H1 (cell line): ENCODE measurements around the gene POU6F2. TPM values are rescaled to one million over a fixed set of nuclear protein-coding genes. Genes with fewer than 3 reads are reported as not detected.

Source experiments
- CTCF ChIA-PET: fragments of 300-600 bp; sonication (Branson Sonifier 250); formaldehyde crosslinking; loops from one replicate; lab custom pipeline; 2021; ENCODE audit not compliant: partially characterized antibody; lab: Charles Lee
- POLR2A ChIA-PET: fragments of 300-600 bp; sonication (Branson Sonifier 250); formaldehyde crosslinking; loops from one replicate; lab custom pipeline; 2021; ENCODE audit warnings: inconsistent platforms; ENCODE audit not compliant: partially characterized antibody; lab: Charles Lee
- DNase-seq, 2 experiments: peaks; one replicate each; pipeline versions ENCODE4 v3.0.0 to v3.0.0-alpha.2; 2010 to 2022; ENCODE audit warnings: low spot score in 2 of 2, low read depth in 1 of 2, mixed read lengths in 1 of 2
- FAIRE-seq: peaks from 2 replicates; lab custom pipeline; 2011; peaks lifted over from hg19 to GRCh38; lab: Jason Lieb, UNC
- H2AFZ ChIP-seq: 2 replicates; pipeline ENCODE4 v1.8.1; 2012; ENCODE audit warnings: low read length, inconsistent platforms
- H2AK5ac ChIP-seq: 2 replicates; pipeline ENCODE4 v1.6.1; 2013; ENCODE audit warnings: low read depth, low read length
- H2BK120ac ChIP-seq: replicated peaks from 2 replicates; pipeline ENCODE3; 2013; ENCODE audit warnings: low read depth, low read length, inconsistent platforms
- H2BK12ac ChIP-seq: 2 replicates; pipeline ENCODE4 v1.6.1; 2013; ENCODE audit warnings: low read depth, low read length
- H2BK15ac ChIP-seq: 2 replicates; pipeline ENCODE4 v1.6.1; 2013; ENCODE audit warnings: low read length
- H2BK20ac ChIP-seq: 2 replicates; pipeline ENCODE4 v1.6.1; 2013; ENCODE audit warnings: low read length
- H2BK5ac ChIP-seq: 2 replicates; pipeline ENCODE4 v1.6.1; 2013; ENCODE audit warnings: low read depth, low read length
- H3K14ac ChIP-seq: 2 replicates; pipeline ENCODE4 v1.6.1; 2013; ENCODE audit warnings: inconsistent platforms; ENCODE audit not compliant: insufficient read length
- H3K18ac ChIP-seq: 2 replicates; pipeline ENCODE4 v1.6.1; 2013; ENCODE audit warnings: low read length; ENCODE audit errors: extremely low read depth
- H3K23ac ChIP-seq: 2 replicates; pipeline ENCODE4 v1.6.1; 2013; ENCODE audit warnings: inconsistent platforms; ENCODE audit not compliant: insufficient read length
- H3K23me2 ChIP-seq: 2 replicates; pipeline ENCODE4 v1.6.1; 2013; ENCODE audit warnings: low read depth, low read length
- H3K27ac ChIP-seq: 2 replicates; pipeline ENCODE4 v1.6.1; 2011; ENCODE audit warnings: low read depth, low read length, inconsistent platforms
- H3K27me3 ChIP-seq, 4 experiments: replicated peaks in 1 of 4; 1 replicate in 1 of 4; 2 replicates in 3 of 4; pipeline versions ENCODE4 v1.6.1 to v1.8.1; 2011 to 2013; ENCODE audit warnings: low read length in 3 of 4, mild to moderate bottlenecking in 3 of 4, inconsistent platforms in 2 of 4, mixed read lengths in 2 of 4, moderate library complexity in 1 of 4; ENCODE audit not compliant: control insufficient read depth in 3 of 4, insufficient read depth in 3 of 4; ENCODE audit errors: extremely low read depth in 1 of 4
- H3K36me3 ChIP-seq, 4 experiments: 2 replicates each; pipeline versions ENCODE4 v1.6.1 to v1.8.1; 2011 to 2013; ENCODE audit warnings: mild to moderate bottlenecking in 4 of 4, low read length in 3 of 4, moderate library complexity in 2 of 4, control low read depth in 1 of 4, inconsistent platforms in 1 of 4; ENCODE audit not compliant: insufficient read depth in 4 of 4, control insufficient read depth in 2 of 4
- H3K4ac ChIP-seq: replicated peaks from 2 replicates; pipeline ENCODE3; 2013; ENCODE audit warnings: low read length, low read depth, mixed read lengths, inconsistent platforms; ENCODE audit not compliant: insufficient read length
- H3K4me1 ChIP-seq, 4 experiments: replicated peaks in 1 of 4; 1 replicate in 1 of 4; 2 replicates in 3 of 4; pipeline versions ENCODE4 v1.6.1 to v1.8.1; 2011 to 2013; ENCODE audit warnings: low read length in 3 of 4, inconsistent platforms in 2 of 4, mixed read lengths in 1 of 4; ENCODE audit not compliant: insufficient read depth in 4 of 4, control insufficient read depth in 3 of 4
- H3K4me2 ChIP-seq, 2 experiments: 2 replicates each; pipeline versions ENCODE4 v1.6.1 to v1.8.1; 2011 to 2013; ENCODE audit warnings: low read depth in 2 of 2, low read length in 2 of 2, control low read depth in 1 of 2, inconsistent platforms in 1 of 2, mild to moderate bottlenecking in 1 of 2; ENCODE audit not compliant: insufficient read depth in 1 of 2
- H3K4me3 ChIP-seq, 4 experiments: fragments of 200-600, 300-600 bp in 1 of 4; sonication (generic), shearing (Covaris generic), sonication (Bioruptor Twin) in 1 of 4; 2 replicates each; pipeline versions ENCODE4 v1.5.1 to v1.8.1; 2011 to 2016; ENCODE audit warnings: low read length in 4 of 4, low read depth in 3 of 4, control low read depth in 2 of 4, inconsistent platforms in 2 of 4, mild to moderate bottlenecking in 2 of 4, mixed read lengths in 1 of 4, moderate library complexity in 1 of 4; ENCODE audit not compliant: insufficient read depth in 2 of 4; ENCODE audit errors: extremely low read depth in 1 of 4
- H3K56ac ChIP-seq: replicated peaks from 2 replicates; pipeline ENCODE3; 2013; ENCODE audit warnings: low read depth, mild to moderate bottlenecking, mixed read lengths, low read length, inconsistent platforms; ENCODE audit not compliant: insufficient read length
- H3K79me1 ChIP-seq: 2 replicates; pipeline ENCODE4 v1.6.1; 2013; ENCODE audit warnings: low read depth, low read length, control low read depth
- H3K79me2 ChIP-seq, 2 experiments: 2 replicates each; pipeline versions ENCODE4 v1.6.1 to v1.8.1; 2012 to 2013; ENCODE audit warnings: low read length in 2 of 2, mild to moderate bottlenecking in 2 of 2, inconsistent platforms in 1 of 2; ENCODE audit not compliant: insufficient read depth in 2 of 2, control insufficient read depth in 1 of 2
- H3K9ac ChIP-seq, 4 experiments: replicated peaks in 1 of 4; 1 replicate in 1 of 4; 2 replicates in 3 of 4; pipeline versions ENCODE4 v1.6.1 to v1.8.1; 2011 to 2013; ENCODE audit warnings: low read depth in 3 of 4, low read length in 3 of 4, control low read depth in 2 of 4, mild to moderate bottlenecking in 2 of 4, moderate library complexity in 2 of 4, inconsistent platforms in 1 of 4; ENCODE audit errors: extremely low read depth in 1 of 4
- H3K9me3 ChIP-seq, 2 experiments: 2 replicates each; pipeline versions ENCODE4 v1.6.1 to v1.8.1; 2012 to 2013; ENCODE audit warnings: mild to moderate bottlenecking in 2 of 2, moderate library complexity in 2 of 2, control low read depth in 1 of 2, inconsistent platforms in 1 of 2, low read depth in 1 of 2, low read length in 1 of 2, mixed read lengths in 1 of 2; ENCODE audit not compliant: insufficient read depth in 2 of 2
- H4K20me1 ChIP-seq, 2 experiments: replicated peaks in 1 of 2; 2 replicates each; pipeline versions ENCODE3 to v1.8.1; 2011 to 2013; ENCODE audit warnings: inconsistent platforms in 2 of 2, low read length in 2 of 2, mild to moderate bottlenecking in 1 of 2; ENCODE audit not compliant: insufficient read depth in 2 of 2, control insufficient read depth in 1 of 2
- H4K5ac ChIP-seq: 2 replicates; pipeline ENCODE4 v1.6.1; 2013; ENCODE audit warnings: low read length, low read depth, mixed read lengths, inconsistent platforms; ENCODE audit not compliant: insufficient read length
- H4K8ac ChIP-seq: 2 replicates; pipeline ENCODE4 v1.8.0; 2013; ENCODE audit warnings: mild to moderate bottlenecking, moderate library complexity, low read length, inconsistent platforms; ENCODE audit not compliant: insufficient read depth; ENCODE audit errors: extremely low read depth
- H4K91ac ChIP-seq: replicated peaks from 2 replicates; pipeline ENCODE3; 2013; ENCODE audit warnings: low read length, mixed read lengths, inconsistent platforms; ENCODE audit not compliant: insufficient read length
- BACH1 ChIP-seq: IDR thresholded peaks from 2 replicates; pipeline ENCODE4 v1.6.1; 2012; ENCODE audit warnings: low read length, improper control_type of control experiment
- CREB1 ChIP-seq: IDR thresholded peaks from 2 replicates; pipeline ENCODE4 v1.6.1; 2012; ENCODE audit warnings: inconsistent platforms
- EZH2 ChIP-seq: fragments of 200-600 bp; sonication (generic); IDR thresholded peaks from 2 replicates; pipeline ENCODE4 v1.7.1; 2012; ENCODE audit warnings: low read depth, mild to moderate bottlenecking, moderate library complexity, low read length, inconsistent platforms; ENCODE audit not compliant: severe bottlenecking
- GABPA ChIP-seq: IDR thresholded peaks from 2 replicates; pipeline ENCODE4 v1.6.1; 2011; ENCODE audit warnings: mild to moderate bottlenecking, low read length, moderate library complexity, borderline replicate concordance; ENCODE audit not compliant: insufficient read depth
- KDM4A ChIP-seq: IDR thresholded peaks from one replicate; pipeline ENCODE4 v1.7.1; 2012; ENCODE audit warnings: low read depth, mild to moderate bottlenecking, moderate library complexity, low read length, inconsistent platforms; ENCODE audit not compliant: severe bottlenecking
- KDM5A ChIP-seq: fragments of 200-600 bp; IDR thresholded peaks from 2 replicates; pipeline ENCODE4 v1.7.1; 2012; ENCODE audit warnings: mild to moderate bottlenecking, low read length, inconsistent platforms, mixed read lengths
- MAFK ChIP-seq: IDR thresholded peaks from 2 replicates; pipeline ENCODE4 v1.6.1; 2012; ENCODE audit warnings: low read depth, mild to moderate bottlenecking, improper control_type of control experiment, low read length
- PHF8 ChIP-seq: fragments of 200-600 bp; sonication (generic); conservative IDR thresholded peaks from 2 replicates; pipeline ENCODE4 v1.7.1; 2012; ENCODE audit warnings: low read depth, mild to moderate bottlenecking, inconsistent platforms, low read length, moderate library complexity
- RXRA ChIP-seq: IDR thresholded peaks from 2 replicates; pipeline ENCODE4 v1.6.1; 2011; ENCODE audit warnings: low read depth, mild to moderate bottlenecking, low read length, moderate library complexity; ENCODE audit not compliant: insufficient read depth
- SAP30 ChIP-seq: fragments of 300-600 bp; sonication (generic); IDR thresholded peaks from 2 replicates; pipeline ENCODE4 v1.7.1; 2012; ENCODE audit warnings: low read length, moderate library complexity, mild to moderate bottlenecking, inconsistent platforms; ENCODE audit not compliant: insufficient read depth, insufficient replicate concordance
- SIN3A ChIP-seq, 2 experiments: IDR thresholded peaks in 1 of 2; conservative IDR thresholded peaks in 1 of 2; 2 replicates each; pipeline ENCODE4 v1.6.1; 2011 to 2012; ENCODE audit warnings: low read length in 2 of 2, improper control_type of control experiment in 1 of 2, low read depth in 1 of 2, mild to moderate bottlenecking in 1 of 2
- SP1 ChIP-seq: IDR thresholded peaks from 2 replicates; pipeline ENCODE4 v1.6.1; 2011; ENCODE audit warnings: low read depth, low read length
- SRF ChIP-seq: IDR thresholded peaks from 2 replicates; pipeline ENCODE4 v1.6.1; 2011; ENCODE audit warnings: mild to moderate bottlenecking, low read depth, low read length, moderate library complexity
- WGBS, 2 experiments: shearing (Covaris generic) in 1 of 2; methylation state at CpG; one replicate each; pipeline versions ENCODE4 v1.1.6 to v1.1.7; 2013 to 2015; ENCODE audit warnings: low lambda C conversion rate in 2 of 2, mixed read lengths in 2 of 2, inconsistent platforms in 1 of 2, low coverage in 1 of 2, missing lambda C conversion rate in 1 of 2; ENCODE audit not compliant: insufficient replicate concordance in 2 of 2, insufficient coverage in 1 of 2, insufficient read length in 1 of 2; ENCODE audit errors: extremely low coverage in 1 of 2, missing lambda C conversion rate in 1 of 2; 5-methylcytosine and 5-hydroxymethylcytosine counted together
- polyA plus RNA-seq, 7 experiments: library from polyadenylated mRNA; depleted of rRNA in 3 of 7; stranded (reverse) in 5 of 7; unstranded in 2 of 7; fragments of >200 nt in 5 of 7; fragments of 200-250 nt in 2 of 7; gene quantifications; 1 replicate in 5 of 7; 2 replicates in 1 of 7; 4 replicates in 1 of 7; pipeline versions ENCODE4 v1.2.1 to v1.2.3, GENCODE V29; 2011 to 2013; ENCODE audit warnings: missing spikeins in 2 of 7, mixed read lengths in 2 of 7
- total RNA-seq: library from RNA; stranded (reverse); fragmentation: NEBNext Ultra II Directional; extraction: Animal tissue kit (Norgen Biotek cat#: 25700); gene quantifications from 2 replicates; pipeline ENCODE4 v1.2.1, GENCODE V29; 2021
- TF ChIP-seq, protein P1 (sequence below): IDR thresholded peaks from 2 replicates; pipeline ENCODE4 v1.6.1; 2011; ENCODE audit warnings: low read depth, mild to moderate bottlenecking, low read length; ENCODE audit not compliant: insufficient read depth

POU6F2 gene
- total and polyA plus RNA-seq, 2 of the 8 experiments (the other 6 are each of a cell fraction or from before 2014, with no cell fraction given), result 1.1 to 2.0 TPM

- FAIRE-seq (no peak), DNase-seq (no peak)
- Histone ChIP-seq H3K27ac (no peak overlapping the region), H3K9me3 (no peaks in the 10 kb centered on the region), H3K27me3 (no peaks in the 10 kb centered on the region), H3K36me3 (no peaks in the 10 kb centered on the region), H2BK5ac (no peak overlapping the region), H2BK20ac (no peak overlapping the region), H3K23me2 (no peaks in the 10 kb centered on the region), H4K8ac (no peak overlapping the region), H3K56ac (no peak overlapping the region), H3K14ac (no peak overlapping the region), H4K91ac (no peak overlapping the region), H2AFZ (no peak overlapping the region), H3K4me2 (no peak overlapping the region), H3K18ac (no peak overlapping the region), H4K20me1 (no peaks in the 10 kb centered on the region), H4K5ac (no peak overlapping the region), H2BK12ac (no peak overlapping the region), H3K79me2 (no peaks in the 10 kb centered on the region), H3K79me1 (no peaks in the 10 kb centered on the region), H2BK120ac (no peak overlapping the region), H2BK15ac (no peak overlapping the region), H3K4me3 (no peak overlapping the region), H2AK5ac (no peak overlapping the region), H3K4ac (no peak overlapping the region), H3K23ac (no peak overlapping the region), H3K4me1 (peaks cover 0 to 6% (median 0%) of the 10 kb centered on the region in 4 experiments; a peak in 1 of 7 replicates), H3K9ac (no peak overlapping the region)
- 95% methylated on average over 3 of the region's 3 CpGs; no CpG with 5 or more reads in 1 of the 2 experiments for WGBS, 2 experiments
- ChIA-PET CTCF (interaction anchor here (0.7 kb wide), 1 partner anchor 60 kb away, joined by 3 read pairs; no protein-coding TSS in a partner anchor), POLR2A (no interaction called here)
- TF ChIP-seq SP1, result no peak
- TF ChIP-seq KDM5A, result no peak
- no peak for TF ChIP-seq KDM4A
- TF ChIP-seq SRF, result no peak
- no peak for TF ChIP-seq BACH1
- TF ChIP-seq PHF8, result no peak
- no peak for TF ChIP-seq CREB1
- TF ChIP-seq SAP30, result no peak
- TF ChIP-seq, protein P1, sequence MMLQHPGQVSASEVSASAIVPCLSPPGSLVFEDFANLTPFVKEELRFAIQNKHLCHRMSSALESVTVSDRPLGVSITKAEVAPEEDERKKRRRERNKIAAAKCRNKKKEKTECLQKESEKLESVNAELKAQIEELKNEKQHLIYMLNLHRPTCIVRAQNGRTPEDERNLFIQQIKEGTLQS, result no peak
- TF ChIP-seq SIN3A (conservative IDR thresholded peaks at IDR 0.05 in 1 of 2, IDR thresholded peaks at IDR 0.05 in 1 of 2; ENCODE audit: low read depth in 1 of 2, low read length in 2 of 2), result no peak
- no peak for TF ChIP-seq GABPA
- no peak for TF ChIP-seq RXRA
- TF ChIP-seq EZH2, result no peak
- TF ChIP-seq MAFK, result no peak
Measured at GRCh38 chr7:38940774-38941173, 36.9 kb upstream of the POU6F2 start.
